Lower leg skin (tissue), 4 donors: ENCODE data around the gene NT5DC1. TPM values are rescaled to one million over a fixed set of nuclear protein-coding genes. Genes with fewer than 3 reads are reported as not detected.
A peak's percentile ranks its signal among the peaks of the same experiment; 100 is the strongest.

ENCODE experiments used
- DNase-seq, 2 donors: peaks; one replicate each; pipeline ENCODE4 v3.0.0-alpha.2; 2019; ENCODE audit warnings: low spot score in 2 of 2
- H3K4me3 ChIP-seq: fragments of 200-600 bp; sonication (generic); 2 replicates; pipeline ENCODE4 v1.5.1; 2017; ENCODE audit warnings: mild to moderate bottlenecking, low read depth; ENCODE audit not compliant: poor library complexity, severe bottlenecking
- CTCF ChIP-seq, 3 donors: fragments of 450-650 bp; IDR thresholded peaks; one replicate each; pipeline ENCODE4 v1.5.1; 2016; ENCODE audit warnings: antibody characterized with exemption in 3 of 3, mild to moderate bottlenecking in 3 of 3, moderate library complexity in 2 of 3
- POLR2A ChIP-seq, 2 donors: fragments of 450-650 bp; IDR thresholded peaks; one replicate each; pipeline ENCODE4 v1.6.1; 2016 to 2017; ENCODE audit warnings: antibody characterized with exemption in 2 of 2, mild to moderate bottlenecking in 1 of 2, moderate library complexity in 1 of 2
- WGBS, 2 donors: methylation state at CpG; one replicate each; pipeline ENCODE4 v1.1.5; 2018; 5-methylcytosine and 5-hydroxymethylcytosine counted together
- intact Hi-C: fragments of 100-400 bp; cut with DNase I; formaldehyde crosslinking; loops from one replicate; pipeline ENCODE4 v1.15.0; 2023; ENCODE audit warnings: low total_unique reads
- total RNA-seq, 4 donors: library from RNA; depleted of rRNA; stranded (reverse); fragments of >200 nt; gene quantifications; one replicate each; pipeline ENCODE4 v1.1.0, GENCODE V29; 2016

The NT5DC1 gene
- total RNA-seq, 4 donors from 2014 or later, result 7.7 to 25.0 (median 12.3) TPM

DNA sequence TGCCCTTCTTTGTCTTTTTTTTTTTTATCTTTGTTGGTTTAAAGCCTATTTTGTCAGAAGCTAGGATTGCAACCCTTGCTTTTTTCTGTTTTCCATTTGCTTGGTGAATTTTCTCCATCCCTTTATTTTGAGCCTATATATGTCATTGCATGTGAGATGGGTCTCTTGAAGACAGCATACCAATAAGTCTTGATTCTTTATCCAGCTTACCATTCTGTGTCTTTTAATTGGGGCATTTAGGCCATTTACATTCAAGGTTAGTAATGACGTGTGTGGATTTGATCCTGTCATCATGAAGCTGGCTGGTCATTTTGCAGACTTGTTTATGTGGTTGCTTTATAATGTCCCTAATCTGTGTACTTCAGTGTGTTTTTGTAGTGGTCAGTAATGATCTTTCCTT is 162.7 kb downstream of the NT5DC1 start:
- intact Hi-C loops, result no loop called here
- TF ChIP-seq CTCF (IDR thresholded peaks at IDR 0.05) (no peak), POLR2A (IDR thresholded peaks at IDR 0.05) (no peak)
- 92 to 100% methylated on average over 1 of the region's 1 CpG for WGBS, 2 donors
- H3K4me3 ChIP-seq, result no peak overlapping the region
- no peak for DNase-seq

- intact Hi-C loops, result no loop called here
- WGBS, 2 donors, result 83 to 85% methylated on average over 4 of the region's 4 CpGs
- H3K4me3 ChIP-seq, result no peak overlapping the region
- TF ChIP-seq CTCF (IDR thresholded peaks at IDR 0.05) (no peak), POLR2A (IDR thresholded peaks at IDR 0.05) (no peak)
- DNase-seq, result no peak
These were observed 164.6 kb downstream of the NT5DC1 start for GRCh38 chr6:116265041-116265829.

GRCh38 chr6:116266803-116267202 is 166.2 kb downstream of the NT5DC1 start:
- intact Hi-C loops, result no loop called here
- TF ChIP-seq CTCF (IDR thresholded peaks at IDR 0.05), result no peak
- no peak for TF ChIP-seq POLR2A (IDR thresholded peaks at IDR 0.05)
- DNase-seq, result no peak
- H3K4me3 ChIP-seq, result no peak overlapping the region

DNA sequence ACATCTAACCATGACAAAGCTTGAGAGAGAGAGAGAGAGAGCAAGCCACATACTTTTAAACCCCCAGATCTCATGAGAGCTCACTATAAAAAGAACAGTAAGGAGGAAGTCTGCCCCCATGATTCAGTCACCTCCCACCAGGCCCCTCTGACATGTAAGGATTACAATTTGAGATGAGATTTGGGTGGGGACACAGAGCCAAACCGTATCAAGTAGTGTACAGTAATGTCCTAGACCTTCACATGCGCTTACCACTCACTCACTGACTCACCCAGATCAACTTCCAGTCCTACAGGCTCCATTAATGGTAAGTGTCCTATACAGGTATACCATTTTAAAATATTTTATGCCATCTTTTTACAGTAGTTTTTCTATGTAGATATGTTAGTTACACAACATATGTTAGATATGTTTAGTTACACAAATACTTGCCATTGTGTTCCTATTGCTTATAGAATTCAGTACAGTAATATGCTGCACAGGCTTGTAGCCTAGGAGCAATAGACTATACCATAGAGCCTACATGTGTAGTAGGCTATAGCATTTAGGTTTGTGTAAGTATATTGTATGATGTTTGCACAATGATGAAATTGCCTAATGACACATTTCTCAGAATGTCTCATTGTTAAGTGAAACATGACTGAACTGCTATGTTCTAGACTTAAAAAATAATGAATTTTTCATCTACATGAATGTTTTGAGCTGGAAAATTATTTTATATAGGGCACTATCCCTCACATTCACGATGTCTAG is 167.4 kb downstream of the NT5DC1 start:
- 52 to 59% methylated on average over 3 of the region's 3 CpGs for WGBS, 2 donors
- intact Hi-C loops, result no loop called here

DNA sequence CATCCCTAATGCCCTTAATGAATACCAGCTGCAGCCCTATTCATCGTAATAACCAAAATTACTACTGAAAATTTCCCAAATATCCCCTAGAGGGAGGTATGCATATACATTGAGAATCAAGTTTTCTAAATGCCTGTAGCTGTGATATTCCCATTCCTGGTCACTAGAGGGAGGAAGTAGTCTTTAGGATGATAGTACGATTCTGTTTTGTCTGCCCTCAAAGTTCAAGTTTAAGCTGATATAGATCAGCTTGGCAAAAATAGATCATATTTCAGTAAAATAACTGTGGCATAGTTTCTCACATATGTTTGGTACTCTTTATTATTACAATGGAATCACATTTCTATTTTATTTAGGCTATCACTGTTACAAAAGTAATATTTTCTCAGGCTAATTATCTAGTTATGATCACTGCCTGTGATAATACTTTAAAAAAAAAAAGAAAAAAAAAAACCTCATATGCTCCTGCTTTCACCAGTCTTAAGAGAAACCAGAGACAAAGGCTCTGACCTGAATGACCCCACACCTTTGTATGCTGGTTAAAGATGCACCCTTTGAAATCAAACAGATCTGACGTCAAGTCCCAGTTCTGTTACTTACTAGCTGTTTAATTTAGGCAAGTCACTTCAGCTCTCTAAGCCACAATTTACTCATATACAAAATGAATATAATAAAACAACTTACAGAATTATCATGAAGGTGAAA is 168.1 kb downstream of the NT5DC1 start:
- WGBS, 2 donors, result 29 to 31% methylated on average over 3 of the region's 3 CpGs
- DNase-seq, result no peak
- intact Hi-C loops, result no loop called here
- TF ChIP-seq POLR2A (IDR thresholded peaks at IDR 0.05) (no peak), CTCF (IDR thresholded peaks at IDR 0.05) (peak in 1 of 3 donors; percentile 14)
- no peak overlapping the region for H3K4me3 ChIP-seq

More for the DNA sequence above, 167.4 kb downstream of the NT5DC1 start:
- TF ChIP-seq POLR2A (IDR thresholded peaks at IDR 0.05), result no peak
- TF ChIP-seq CTCF (IDR thresholded peaks at IDR 0.05), result no peak
- H3K4me3 ChIP-seq, result no peak overlapping the region
- DNase-seq, result no peak
